ENCODE data around the gene BTBD2.

DNA sequence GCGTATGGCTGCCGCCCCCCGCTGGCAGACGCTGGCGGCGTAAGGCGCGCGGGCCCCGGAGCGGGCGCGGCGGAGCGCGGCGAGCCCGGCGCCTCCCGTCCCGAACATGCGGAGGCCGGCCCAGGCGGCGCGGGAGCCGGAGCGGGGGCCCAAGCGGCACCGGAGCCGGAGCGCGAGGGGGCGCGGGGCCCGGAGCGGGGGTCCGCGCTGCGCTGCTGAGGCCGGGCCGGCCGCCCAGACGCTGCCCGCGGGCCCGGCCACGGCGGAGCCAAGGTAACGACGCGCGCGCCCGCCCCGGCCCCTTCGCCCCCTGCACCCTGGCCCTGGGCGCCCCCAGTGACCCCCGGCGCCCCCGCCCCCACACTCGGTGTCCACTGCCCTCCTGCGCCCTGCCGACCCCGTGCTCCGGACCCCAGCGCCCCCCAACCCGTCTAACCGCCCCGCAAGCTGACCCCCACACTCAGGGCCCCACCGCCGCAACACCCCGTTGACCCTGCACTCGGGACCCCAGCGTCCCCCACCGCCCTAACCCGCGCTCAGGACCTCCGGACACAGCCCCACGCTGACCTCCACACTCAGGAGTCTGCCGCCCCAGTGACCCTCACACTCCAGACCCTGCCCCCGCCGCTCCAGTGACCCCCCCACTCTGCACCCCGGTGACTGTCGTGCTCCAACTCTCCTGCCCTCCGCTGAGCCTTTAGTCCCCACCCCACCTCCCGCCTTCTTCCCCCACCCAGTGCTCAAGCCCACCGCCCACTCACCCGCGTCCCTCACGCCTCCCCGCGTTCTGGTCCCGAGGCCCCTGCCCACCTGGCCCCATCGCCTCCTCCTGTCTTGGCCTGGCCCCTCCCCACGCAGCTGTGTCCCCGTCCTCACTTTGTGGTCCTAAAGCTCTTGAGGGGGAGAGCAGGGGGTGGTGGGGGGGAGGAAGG is 74.1 kb downstream of the BTBD2 start, which contains the start of gene CSNK1G2:
- TF ChIP-seq CTCF (IDR thresholded peaks at IDR 0.05): no peak
- TF ChIP-seq EZH2 (IDR thresholded peaks at IDR 0.05; ENCODE audit: borderline replicate concordance, insufficient read depth, low read depth, low read length, poor library complexity, severe bottlenecking): no peak

Measured in B cell (primary cell).